ENCODE data around the gene LYPD8. TPM values are rescaled to one million over a fixed set of nuclear protein-coding genes. Genes with fewer than 3 reads are reported as not detected.

LYPD8 gene
- total and polyA plus RNA-seq, 9 of the 15 experiments (the other 6 are each of a cell fraction or from before 2014, with no cell fraction given) = 0.50 to 2.1 (median 1.3) TPM

DNA sequence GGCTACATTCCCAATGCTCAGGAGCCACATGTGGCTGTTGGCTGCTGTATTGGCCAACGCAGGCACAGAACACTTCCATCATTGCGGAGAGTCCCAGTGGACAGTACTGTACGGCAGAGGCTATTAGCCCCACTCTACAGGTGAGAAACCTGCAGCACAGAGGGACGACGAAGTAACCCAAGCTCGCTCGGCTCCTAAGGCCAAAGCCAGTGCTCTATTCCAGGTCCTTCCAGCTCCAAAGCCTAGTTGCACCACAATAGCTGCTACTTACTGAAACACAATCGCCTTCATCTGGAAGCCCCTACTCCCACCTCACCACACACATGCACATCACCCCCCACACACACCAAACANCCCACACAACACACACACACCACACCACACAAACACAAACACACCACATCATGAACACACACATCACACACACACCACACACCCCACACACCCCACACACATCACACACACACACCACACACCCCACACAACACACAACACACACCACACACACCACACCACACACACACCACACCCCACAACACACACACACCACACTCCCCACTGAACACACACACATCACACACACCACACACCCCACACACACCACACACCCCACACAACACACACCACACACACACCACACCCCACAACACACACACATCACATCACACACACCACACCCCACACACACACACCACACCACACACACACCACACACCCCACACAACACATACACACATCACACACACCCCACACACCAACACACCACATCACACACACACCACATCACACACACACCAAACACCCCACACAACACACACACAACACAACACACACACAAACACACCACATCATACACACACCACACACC lies 3.2 kb downstream of the LYPD8 start:
- 7% methylated on average over 8 of the region's 8 CpGs for WGBS (ENCODE audit: insufficient coverage, low coverage, missing lambda C conversion rate)
- no peak overlapping the region for H3K4me2 ChIP-seq (ENCODE audit: insufficient read depth, low read length)
- no peak overlapping the region for H2AFZ ChIP-seq (ENCODE audit: low read depth, low read length)
- TF ChIP-seq ZBTB17 (CRISPR knock-in tag; IDR thresholded peaks at IDR 0.05) (no peak), ADNP (tag; IDR thresholded peaks at IDR 0.05) (peak; percentile 67), PHF20 (IDR thresholded peaks at IDR 0.05; ENCODE audit: partially characterized antibody) (peak; percentile 72), ZKSCAN1 (IDR thresholded peaks at IDR 0.05; ENCODE audit: low read depth, low read length) (no peak), HLTF (IDR thresholded peaks at IDR 0.05) (peak; percentile 38; the same call in 1 of the 2 replicates), CHD4 (IDR thresholded peaks at IDR 0.05; ENCODE audit: insufficient read depth, insufficient replicate concordance, low read depth, low read length, poor library complexity, severe bottlenecking) (peak; percentile 69)
- TF ChIP-seq, protein P1, sequence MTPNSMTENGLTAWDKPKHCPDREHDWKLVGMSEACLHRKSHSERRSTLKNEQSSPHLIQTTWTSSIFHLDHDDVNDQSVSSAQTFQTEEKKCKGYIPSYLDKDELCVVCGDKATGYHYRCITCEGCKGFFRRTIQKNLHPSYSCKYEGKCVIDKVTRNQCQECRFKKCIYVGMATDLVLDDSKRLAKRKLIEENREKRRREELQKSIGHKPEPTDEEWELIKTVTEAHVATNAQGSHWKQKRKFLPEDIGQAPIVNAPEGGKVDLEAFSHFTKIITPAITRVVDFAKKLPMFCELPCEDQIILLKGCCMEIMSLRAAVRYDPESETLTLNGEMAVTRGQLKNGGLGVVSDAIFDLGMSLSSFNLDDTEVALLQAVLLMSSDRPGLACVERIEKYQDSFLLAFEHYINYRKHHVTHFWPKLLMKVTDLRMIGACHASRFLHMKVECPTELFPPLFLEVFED (CRISPR knock-in tag; conservative IDR thresholded peaks at IDR 0.05) = peak; percentile 3; the same call in 1 of the 2 replicates
- TF ChIP-seq, protein P2, sequence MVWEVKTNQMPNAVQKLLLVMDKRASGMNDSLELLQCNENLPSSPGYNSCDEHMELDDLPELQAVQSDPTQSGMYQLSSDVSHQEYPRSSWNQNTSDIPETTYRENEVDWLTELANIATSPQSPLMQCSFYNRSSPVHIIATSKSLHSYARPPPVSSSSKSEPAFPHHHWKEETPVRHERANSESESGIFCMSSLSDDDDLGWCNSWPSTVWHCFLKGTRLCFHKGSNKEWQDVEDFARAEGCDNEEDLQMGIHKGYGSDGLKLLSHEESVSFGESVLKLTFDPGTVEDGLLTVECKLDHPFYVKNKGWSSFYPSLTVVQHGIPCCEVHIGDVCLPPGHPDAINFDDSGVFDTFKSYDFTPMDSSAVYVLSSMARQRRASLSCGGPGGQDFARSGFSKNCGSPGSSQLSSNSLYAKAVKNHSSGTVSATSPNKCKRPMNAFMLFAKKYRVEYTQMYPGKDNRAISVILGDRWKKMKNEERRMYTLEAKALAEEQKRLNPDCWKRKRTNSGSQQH (CRISPR knock-in tag; IDR thresholded peaks at IDR 0.05) = peak; percentile 9; the same call in 1 of the 2 replicates
- TF ChIP-seq, protein P3, sequence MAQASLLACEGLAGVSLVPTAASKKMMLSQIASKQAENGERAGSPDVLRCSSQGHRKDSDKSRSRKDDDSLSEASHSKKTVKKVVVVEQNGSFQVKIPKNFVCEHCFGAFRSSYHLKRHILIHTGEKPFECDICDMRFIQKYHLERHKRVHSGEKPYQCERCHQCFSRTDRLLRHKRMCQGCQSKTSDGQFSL (CRISPR knock-in tag; IDR thresholded peaks at IDR 0.05) = peak; percentile 41; the same call in 1 of the 2 replicates
- TF ChIP-seq, protein P3 (tag; IDR thresholded peaks at IDR 0.05) = no peak
- H3K9me3 ChIP-seq (replicated peaks; ENCODE audit: control insufficient read depth, insufficient read depth, low read depth, low read length) = no peaks in the 10 kb centered on the region
- ChIA-PET CTCF (ENCODE audit: low intra/inter-chr PET ratio) (no interaction called here), POLR2A (no interaction called here)
- peak in 1 of 4 experiments; percentile 11 for DNase-seq (ENCODE audit: extremely low read depth in 1 of 4, low spot score in 3 of 4)
- FAIRE-seq = no peak
- intact Hi-C loops (cut with micrococcal nuclease) (no loop called here), in situ Hi-C loops (cut with MboI) (no loop called here)
- no peaks in the 10 kb centered on the region for H3K79me2 ChIP-seq (ENCODE audit: control insufficient read depth, insufficient read depth, low read length)
- H3K27ac ChIP-seq (ENCODE audit: extremely low read depth, low read depth, low read length) = no peak overlapping the region
- BruUV-seq (replicated peaks) = no TSS peak
- H3K36me3 ChIP-seq (ENCODE audit: control insufficient read depth, insufficient read depth, low read length) = no peaks in the 10 kb centered on the region
- H3K4me1 ChIP-seq (replicated peaks in 1 of 2; ENCODE audit: control insufficient read depth in 2 of 2, insufficient read depth in 2 of 2, low read length in 2 of 2) = peaks cover 2 to 6% of the 10 kb centered on the region in 2 experiments; a peak in 2 of 5 replicates
- no peak overlapping the region for H3K9ac ChIP-seq (ENCODE audit: insufficient read depth in 1 of 2, low read depth in 2 of 2, low read length in 2 of 2)
- H3K4me3 ChIP-seq = no peak overlapping the region
- H3K27me3 ChIP-seq (ENCODE audit: control insufficient read depth in 2 of 2, insufficient read depth in 2 of 2, low read length in 2 of 2) = no peaks in the 10 kb centered on the region
- H3K9me1 ChIP-seq (ENCODE audit: control insufficient read depth, insufficient read depth, low read length) = no peaks in the 10 kb centered on the region
- no peaks in the 10 kb centered on the region for H4K20me1 ChIP-seq (replicated peaks; ENCODE audit: control insufficient read depth, insufficient read depth, low read length)
- peak; percentile 74 for ATAC-seq

Measured in K562 (cell line).